Suprapubic skin (tissue), 4 donors: ENCODE data around the gene AFF2. TPM values are rescaled to one million over a fixed set of nuclear protein-coding genes. Genes with fewer than 3 reads are reported as not detected.

ENCODE experiments used
- DNase-seq, 2 donors: peaks; one replicate each; pipeline ENCODE4 v3.0.0-alpha.2; 2019; ENCODE audit warnings: low spot score in 2 of 2
- H3K27ac ChIP-seq: fragments of 200-600 bp; sonication (generic); one replicate; pipeline ENCODE4 v1.5.1; 2019
- H3K27me3 ChIP-seq: fragments of 200-600 bp; sonication (generic); one replicate; pipeline ENCODE4 v1.5.1; 2019
- H3K36me3 ChIP-seq: fragments of 200-600 bp; sonication (generic); one replicate; pipeline ENCODE4 v1.5.1; 2019
- H3K4me1 ChIP-seq: fragments of 200-600 bp; sonication (generic); one replicate; pipeline ENCODE4 v1.5.1; 2019
- H3K4me3 ChIP-seq: fragments of 200-600 bp; sonication (generic); one replicate; pipeline ENCODE4 v1.5.1; 2019; ENCODE audit warnings: mild to moderate bottlenecking
- H3K9me3 ChIP-seq: fragments of 200-600 bp; sonication (generic); one replicate; pipeline ENCODE4 v1.5.1; 2019
- CTCF ChIP-seq, 2 donors: fragments of 200-600 bp in 1 of 2; fragments of 450-650 bp in 1 of 2; sonication (generic) in 1 of 2; IDR thresholded peaks; one replicate each; pipeline ENCODE4 v1.5.1; 2016 to 2019; ENCODE audit warnings: antibody characterized with exemption in 2 of 2, mild to moderate bottlenecking in 1 of 2, moderate library complexity in 1 of 2
- EP300 ChIP-seq: sonication (generic); formaldehyde crosslinking; IDR thresholded peaks from one replicate; pipeline ENCODE4 v1.6.1; 2017; ENCODE audit warnings: antibody characterized with exemption
- POLR2A ChIP-seq, 2 donors: fragments of 450-650 bp; IDR thresholded peaks; one replicate each; pipeline ENCODE4 v1.6.1; 2017; ENCODE audit warnings: antibody characterized with exemption in 2 of 2, mild to moderate bottlenecking in 2 of 2, moderate library complexity in 2 of 2
- POLR2AphosphoS5 ChIP-seq, 3 donors: sonication (generic); formaldehyde crosslinking; IDR thresholded peaks; one replicate each; pipeline ENCODE4 v1.6.1; 2017; ENCODE audit warnings: antibody characterized with exemption in 3 of 3
- WGBS: methylation state at CpG from one replicate; pipeline ENCODE4 v1.1.5; 2018; 5-methylcytosine and 5-hydroxymethylcytosine counted together
- total RNA-seq, 4 donors: library from RNA; depleted of rRNA; stranded (reverse); fragments of >200 nt; gene quantifications; one replicate each; pipeline ENCODE4 v1.1.0, GENCODE V29; 2016

The AFF2 gene
- total RNA-seq, 4 donors from 2014 or later, result 0.72 to 3.0 (median 1.6) TPM

- TF ChIP-seq POLR2A (IDR thresholded peaks at IDR 0.05), result no peak
- TF ChIP-seq CTCF (IDR thresholded peaks at IDR 0.05), result no peak
- no peak for TF ChIP-seq EP300
- no peak for TF ChIP-seq POLR2AphosphoS5 (IDR thresholded peaks at IDR 0.05)
- H3K4me1 ChIP-seq, result no peaks in the 10 kb centered on the region
- WGBS, result 60% methylated on average over 4 of the region's 4 CpGs
- no peak overlapping the region for H3K4me3 ChIP-seq
- H3K27ac ChIP-seq, result no peak overlapping the region
- no peak for DNase-seq
- H3K9me3 ChIP-seq, result no peaks in the 10 kb centered on the region
- no peaks in the 10 kb centered on the region for H3K27me3 ChIP-seq
- H3K36me3 ChIP-seq, result no peaks in the 10 kb centered on the region
These were observed 35.2 kb downstream of the AFF2 start for GRCh38 chrX:148535639-148536038.

- no peak overlapping the region for H3K4me3 ChIP-seq
- no peaks in the 10 kb centered on the region for H3K27me3 ChIP-seq
- H3K27ac ChIP-seq, result no peak overlapping the region
- H3K9me3 ChIP-seq, result no peaks in the 10 kb centered on the region
- no peak for DNase-seq
- TF ChIP-seq POLR2AphosphoS5 (IDR thresholded peaks at IDR 0.05) (no peak), EP300 (no peak), POLR2A (IDR thresholded peaks at IDR 0.05) (no peak), CTCF (IDR thresholded peaks at IDR 0.05) (no peak)
- WGBS, result 85% methylated on average over 1 of the region's 1 CpG
- no peaks in the 10 kb centered on the region for H3K4me1 ChIP-seq
- no peaks in the 10 kb centered on the region for H3K36me3 ChIP-seq
These were observed 36.5 kb downstream of the AFF2 start for GRCh38 chrX:148536961-148537360.

GRCh38 chrX:148537556-148538182, 37.3 kb downstream of the AFF2 start:
- WGBS, result 67% methylated on average over 15 of the region's 15 CpGs
- Histone ChIP-seq H3K4me1 (no peaks in the 10 kb centered on the region), H3K4me3 (no peak overlapping the region), H3K27me3 (no peaks in the 10 kb centered on the region), H3K9me3 (no peaks in the 10 kb centered on the region), H3K36me3 (no peaks in the 10 kb centered on the region), H3K27ac (no peak overlapping the region)
- TF ChIP-seq POLR2A (IDR thresholded peaks at IDR 0.05), result no peak
- no peak for TF ChIP-seq CTCF (IDR thresholded peaks at IDR 0.05)
- TF ChIP-seq EP300, result no peak
- TF ChIP-seq POLR2AphosphoS5 (IDR thresholded peaks at IDR 0.05), result no peak
- DNase-seq, result no peak

- Histone ChIP-seq H3K36me3 (no peaks in the 10 kb centered on the region), H3K4me1 (no peaks in the 10 kb centered on the region), H3K4me3 (no peak overlapping the region), H3K27ac (no peak overlapping the region), H3K9me3 (no peaks in the 10 kb centered on the region), H3K27me3 (no peaks in the 10 kb centered on the region)
- WGBS, result 81% methylated on average over 2 of the region's 2 CpGs
- TF ChIP-seq POLR2AphosphoS5 (IDR thresholded peaks at IDR 0.05) (no peak), POLR2A (IDR thresholded peaks at IDR 0.05) (no peak), CTCF (IDR thresholded peaks at IDR 0.05) (no peak), EP300 (no peak)
- DNase-seq, result no peak
These were observed 38.2 kb downstream of the AFF2 start for GRCh38 chrX:148538582-148538981.

GRCh38 chrX:148540114-148540513, 39.7 kb downstream of the AFF2 start:
- Histone ChIP-seq H3K9me3 (no peaks in the 10 kb centered on the region), H3K27me3 (no peaks in the 10 kb centered on the region), H3K36me3 (no peaks in the 10 kb centered on the region), H3K4me3 (no peak overlapping the region), H3K27ac (no peak overlapping the region), H3K4me1 (no peaks in the 10 kb centered on the region)
- no peak for DNase-seq
- WGBS, result 33% methylated on average over 1 of the region's 1 CpG
- TF ChIP-seq EP300, result no peak
- TF ChIP-seq CTCF (IDR thresholded peaks at IDR 0.05), result no peak
- no peak for TF ChIP-seq POLR2AphosphoS5 (IDR thresholded peaks at IDR 0.05)
- no peak for TF ChIP-seq POLR2A (IDR thresholded peaks at IDR 0.05)
